CD8-positive, alpha-beta memory T cell (primary cell): Measurements from ENCODE around the gene SEMA6C. TPM values are rescaled to one million over a fixed set of nuclear protein-coding genes. Genes with fewer than 3 reads are reported as not detected.
"Not testable (repeated sequence)": the region's sequence is repeated elsewhere in the genome, so short reads cannot be mapped to it uniquely, and the experiment has no call there.

ENCODE experiments used
- CTCF ChIA-PET: fragments of 350-600 bp; sonication (Branson Sonifier 250); formaldehyde crosslinking; loops from one replicate; lab custom pipeline; 2021; ENCODE audit warnings: antibody characterized with exemption; lab: Charles Lee
- POLR2A ChIA-PET: fragments of 350-600 bp; sonication (Branson Sonifier 250); formaldehyde crosslinking; loops from one replicate; lab custom pipeline; 2021; ENCODE audit warnings: antibody characterized with exemption; lab: Charles Lee
- DNase-seq, 5 donors: peaks; one replicate each; pipeline versions ENCODE4 v3.0.0 to v3.0.0-alpha.2; 2020 to 2022; ENCODE audit warnings: mixed read lengths in 1 of 5
- H3K27ac ChIP-seq: one replicate; pipeline ENCODE4 v1.7.0; 2013; ENCODE audit warnings: low read depth, mild to moderate bottlenecking, low read length, moderate library complexity
- H3K27me3 ChIP-seq: 2 replicates; pipeline ENCODE4 v1.7.0; 2013; ENCODE audit warnings: low read length, mild to moderate bottlenecking; ENCODE audit not compliant: insufficient read depth, poor library complexity, severe bottlenecking
- H3K36me3 ChIP-seq: 2 replicates; pipeline ENCODE4 v1.7.0; 2013; ENCODE audit warnings: mild to moderate bottlenecking, low read length, moderate library complexity; ENCODE audit not compliant: insufficient read depth
- H3K4me1 ChIP-seq: 2 replicates; pipeline ENCODE4 v1.7.0; 2013; ENCODE audit warnings: mild to moderate bottlenecking, low read length, moderate library complexity; ENCODE audit not compliant: insufficient read depth
- H3K4me3 ChIP-seq: 2 replicates; pipeline ENCODE4 v1.7.0; 2013; ENCODE audit warnings: mild to moderate bottlenecking, low read length
- H3K9me3 ChIP-seq: 2 replicates; pipeline ENCODE4 v1.7.0; 2013; ENCODE audit warnings: mild to moderate bottlenecking, low read length
- H3K27ac Mint-ChIP-seq, 8 donors: one replicate each; pipeline ENCODE4 v1.8.0; 2020 to 2021; ENCODE audit warnings: mixed read lengths in 8 of 8, mild to moderate bottlenecking in 6 of 8, inconsistent platforms in 3 of 8, moderate library complexity in 3 of 8
- H3K27me3 Mint-ChIP-seq, 2 donors: one replicate each; pipeline ENCODE4 v1.8.0; 2020 to 2021; ENCODE audit warnings: mixed read lengths in 2 of 2, mild to moderate bottlenecking in 1 of 2, moderate library complexity in 1 of 2
- H3K36me3 Mint-ChIP-seq, 3 donors: one replicate each; pipeline ENCODE4 v1.8.0; 2020 to 2021; ENCODE audit warnings: mixed read lengths in 3 of 3, inconsistent platforms in 1 of 3, mild to moderate bottlenecking in 1 of 3
- H3K4me1 Mint-ChIP-seq, 3 donors: one replicate each; pipeline ENCODE4 v1.8.0; 2020 to 2021; ENCODE audit warnings: mixed read lengths in 3 of 3, inconsistent platforms in 1 of 3, mild to moderate bottlenecking in 1 of 3
- H3K4me3 Mint-ChIP-seq, 7 donors: one replicate each; pipeline ENCODE4 v1.8.0; 2020 to 2021; ENCODE audit warnings: mixed read lengths in 7 of 7, mild to moderate bottlenecking in 6 of 7, moderate library complexity in 4 of 7, inconsistent platforms in 2 of 7
- H3K9me3 Mint-ChIP-seq, 5 donors: one replicate each; pipeline ENCODE4 v1.8.0; 2020 to 2022; ENCODE audit warnings: mixed read lengths in 5 of 5, mild to moderate bottlenecking in 3 of 5, moderate library complexity in 2 of 5, inconsistent platforms in 1 of 5
- polyA plus RNA-seq: library from polyadenylated mRNA; unstranded; fragments of 300-500 nt; fragmentation: Illumina TruSeq; gene quantifications from one replicate; pipeline ENCODE4 v1.2.3, GENCODE V29; 2021
- total RNA-seq, 2 experiments: library from RNA; stranded (reverse); gene quantifications; one replicate each; pipeline ENCODE4 v1.2.3, GENCODE V29; 2021

Gene SEMA6C
- total and polyA plus RNA-seq, 3 experiments from 2014 or later, result 1.5 to 3.1 (median 2.9) TPM

DNA sequence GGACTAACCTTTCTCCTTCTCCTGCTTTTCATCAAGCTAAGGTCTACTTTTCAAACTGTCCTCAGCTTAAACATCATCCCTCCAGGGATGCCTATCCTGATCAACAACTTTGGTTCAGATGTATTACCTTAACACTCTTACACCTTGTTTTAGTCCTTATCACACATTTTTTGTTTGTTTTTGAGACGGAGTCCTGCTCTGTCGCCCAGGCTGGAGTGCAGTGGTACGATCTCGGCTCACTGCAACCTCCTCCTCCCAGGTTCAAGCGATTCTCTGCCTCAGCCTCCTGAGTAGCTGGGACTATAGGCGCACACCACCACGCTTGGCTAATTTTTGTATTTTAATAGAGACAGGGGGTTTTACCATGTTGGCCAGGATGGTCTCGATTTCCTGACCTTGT is 42.2 kb upstream of the SEMA6C start:
- DNase-seq, H3K27me3 Mint-ChIP-seq, H3K9me3 Mint-ChIP-seq, H3K27me3 ChIP-seq, H3K9me3 ChIP-seq, H3K36me3 ChIP-seq, H3K4me3 ChIP-seq: not testable (repeated sequence)
- Mint-ChIP-seq H3K36me3 (peaks cover 0 to 40% (median 9%) of the 10 kb centered on the region in 3 donors), H3K4me3 (peak overlapping the region; percentile 97 to 100 (median 99)), H3K27ac (peak overlapping the region in 5 of 8 donors; percentile 68 to 98 (median 96)), H3K4me1 (peaks cover 28 to 47% (median 44%) of the 10 kb centered on the region in 3 donors)
- ChIA-PET CTCF (interaction anchor here (1.0 kb wide), 1 partner anchor 89 kb away, joined by 3 read pairs; no protein-coding TSS in a partner anchor), POLR2A (interaction anchor here (0.5 kb wide), 1 partner anchor 8 kb away, joined by 11 read pairs; no protein-coding TSS in a partner anchor)
- peaks cover 19% of the 10 kb centered on the region for H3K4me1 ChIP-seq
- peak overlapping the region; percentile 78 for H3K27ac ChIP-seq

DNA sequence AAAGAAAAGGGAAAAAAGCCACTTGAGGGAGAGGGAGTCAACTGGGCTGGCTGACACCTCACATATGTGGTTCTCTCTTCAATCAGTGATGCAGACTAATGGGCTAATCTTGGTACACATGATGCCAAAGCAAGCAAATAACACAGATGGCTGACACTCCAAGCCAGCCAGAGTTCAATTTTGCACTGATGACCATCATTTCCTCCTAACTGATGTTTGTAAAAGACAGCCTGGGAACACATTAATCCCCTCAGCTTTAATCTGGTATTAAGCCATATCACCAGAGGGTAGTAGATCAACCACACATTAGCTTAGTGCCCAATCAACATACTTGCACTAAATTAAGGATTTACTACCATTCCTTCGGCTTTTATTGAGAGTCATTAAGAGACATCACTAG is 40.8 kb upstream of the SEMA6C start:
- Mint-ChIP-seq H3K9me3 (no peaks in the 10 kb centered on the region), H3K4me1 (peaks cover 28 to 51% (median 44%) of the 10 kb centered on the region in 3 donors), H3K36me3 (peaks cover 8 to 52% (median 17%) of the 10 kb centered on the region in 3 donors), H3K27me3 (no peaks in the 10 kb centered on the region), H3K27ac (peak overlapping the region in 1 of 8 donors; percentile 53), H3K4me3 (peak overlapping the region in 1 of 7 donors; percentile 7)
- DNase-seq, result no peak
- H3K4me3 ChIP-seq, result no peak overlapping the region
- ChIA-PET CTCF (no interaction called here), POLR2A (no interaction called here)
- H3K36me3 ChIP-seq, result peaks cover 12% of the 10 kb centered on the region
- H3K27me3 ChIP-seq, result no peaks in the 10 kb centered on the region
- peaks cover 19% of the 10 kb centered on the region for H3K4me1 ChIP-seq
- no peaks in the 10 kb centered on the region for H3K9me3 ChIP-seq
- no peak overlapping the region for H3K27ac ChIP-seq

DNA sequence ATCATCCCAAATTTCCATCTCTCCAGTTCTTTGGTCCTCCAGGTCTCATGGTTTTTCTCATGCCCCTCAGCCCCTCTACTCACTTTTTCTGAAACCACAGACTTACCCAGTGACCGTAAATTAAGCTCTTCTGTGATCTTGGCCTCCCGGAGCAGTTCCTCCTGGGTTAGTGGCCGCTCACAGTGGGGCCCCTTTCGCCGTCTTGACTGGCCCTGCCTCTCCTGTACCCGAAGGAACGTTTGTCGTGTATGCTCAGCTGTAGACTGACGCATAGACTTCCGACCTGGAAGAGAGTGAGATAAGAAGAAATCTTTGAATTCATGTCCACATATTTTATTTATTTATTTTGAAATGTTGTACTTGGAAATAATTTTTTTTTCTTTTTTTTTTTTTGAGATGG is 37.8 kb upstream of the SEMA6C start:
- Mint-ChIP-seq H3K36me3 (peaks cover 14 to 74% (median 34%) of the 10 kb centered on the region in 3 donors), H3K9me3 (no peaks in the 10 kb centered on the region), H3K27ac (peak overlapping the region in 1 of 8 donors; percentile 54), H3K27me3 (no peaks in the 10 kb centered on the region), H3K4me3 (no peak overlapping the region), H3K4me1 (peaks cover 17 to 31% (median 26%) of the 10 kb centered on the region in 3 donors)
- H3K9me3 ChIP-seq, result no peaks in the 10 kb centered on the region
- H3K4me1 ChIP-seq, result peaks cover 11% of the 10 kb centered on the region
- DNase-seq, result no peak
- no peaks in the 10 kb centered on the region for H3K27me3 ChIP-seq
- CTCF ChIA-PET, result interaction anchor here (0.6 kb wide), 1 partner anchor 176 kb away, joined by 3 read pairs; the partner anchor contains the start of gene PRUNE1
- H3K4me3 ChIP-seq, result no peak overlapping the region
- no peak overlapping the region for H3K27ac ChIP-seq
- H3K36me3 ChIP-seq, result peaks cover 16% of the 10 kb centered on the region
- POLR2A ChIA-PET, result no interaction called here

DNA sequence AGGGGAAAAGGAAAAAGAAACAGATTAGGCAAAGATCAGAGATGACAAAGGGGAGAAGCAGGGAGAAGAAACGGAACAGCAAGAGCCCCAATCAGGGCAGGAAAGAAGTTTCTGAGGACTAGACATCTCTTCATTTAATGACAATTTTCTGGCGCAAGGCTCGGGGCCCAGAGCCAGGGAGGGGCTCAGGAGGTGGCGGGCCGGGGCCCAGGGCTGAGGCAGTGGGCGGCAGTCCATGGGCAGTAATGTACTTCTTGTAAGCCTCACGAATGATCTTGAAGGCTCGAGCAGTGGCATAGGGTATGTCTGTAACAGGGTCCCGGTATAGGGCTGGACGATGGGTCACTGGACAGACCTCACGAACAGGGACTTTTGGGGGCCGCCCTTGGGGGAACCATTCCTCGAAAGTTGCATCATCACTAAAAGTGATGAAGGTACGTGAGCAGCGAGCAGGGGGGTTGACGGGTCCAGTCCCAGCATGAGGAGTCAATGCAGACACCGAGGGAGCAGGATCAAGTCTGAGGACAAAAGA is 30.1 kb upstream of the SEMA6C start:
- POLR2A ChIA-PET, result no interaction called here
- Mint-ChIP-seq H3K27me3 (peaks cover 0 to 1% of the 10 kb centered on the region in 2 donors), H3K27ac (no peak overlapping the region), H3K9me3 (no peaks in the 10 kb centered on the region), H3K36me3 (peaks cover 14 to 86% (median 36%) of the 10 kb centered on the region in 3 donors), H3K4me3 (no peak overlapping the region), H3K4me1 (peaks cover 0 to 4% (median 0%) of the 10 kb centered on the region in 3 donors)
- Histone ChIP-seq H3K9me3 (no peaks in the 10 kb centered on the region), H3K36me3 (peaks cover 22% of the 10 kb centered on the region), H3K27me3 (no peaks in the 10 kb centered on the region), H3K4me1 (no peaks in the 10 kb centered on the region), H3K4me3 (no peak overlapping the region), H3K27ac (no peak overlapping the region)
- CTCF ChIA-PET, result interaction anchor here (0.8 to 1.2 kb wide), 2 partner anchors 13 to 74 kb away, joined by 3 read pairs; no protein-coding TSS in a partner anchor
- no peak for DNase-seq

DNA sequence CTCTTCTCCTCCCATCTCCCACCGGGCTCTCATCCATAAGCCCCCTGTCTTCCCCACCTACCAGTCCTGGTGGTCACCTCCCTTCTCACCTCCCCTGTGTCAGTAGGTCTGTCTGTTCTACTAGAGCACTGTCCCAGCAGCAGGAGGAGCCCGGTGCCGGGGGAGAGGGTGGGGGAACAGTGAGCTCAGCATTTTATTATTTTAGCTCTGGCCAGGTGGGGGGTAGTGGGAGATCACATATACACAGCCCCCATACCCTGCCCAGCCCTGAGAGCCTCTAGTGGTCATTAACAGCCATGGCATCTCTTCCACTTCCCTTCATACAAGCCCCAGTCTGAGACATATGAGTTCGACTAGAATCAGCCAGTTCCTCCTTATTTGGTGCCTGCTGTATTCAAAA is 29.4 kb upstream of the SEMA6C start, which contains the start of gene TMOD4:
Gene TMOD4, minus strand, starts transcription at position 119 of the 400 bp plus-strand sequence. CDS start 1,106 bp downstream, outside the sequence.
- peaks cover 0 to 1% of the 10 kb centered on the region in 2 donors for H3K27me3 Mint-ChIP-seq
- no peak within 1 kb of the TSS for H3K4me3 Mint-ChIP-seq
- H3K9me3 Mint-ChIP-seq, result no peaks in the 10 kb centered on the region
- Histone ChIP-seq H3K4me3 (no peak within 1 kb of the TSS), H3K27me3 (no peaks in the 10 kb centered on the region), H3K36me3 (peaks cover 20% of the 10 kb centered on the region), H3K4me1 (no peaks in the 10 kb centered on the region), H3K27ac (no peak within 1 kb of the TSS), H3K9me3 (no peaks in the 10 kb centered on the region)
- CTCF ChIA-PET, result interaction anchor here (0.5 to 1.2 kb wide), 2 partner anchors 13 to 74 kb away, joined by 3 read pairs; no protein-coding TSS in a partner anchor
- POLR2A ChIA-PET, result interaction anchor here (0.6 kb wide), 1 partner anchor 584 kb away, joined by 3 read pairs; no protein-coding TSS in a partner anchor
- peak within 1 kb of the TSS in 4 of 8 donors; percentile 48 to 95 (median 76) for H3K27ac Mint-ChIP-seq
- DNase-seq, result no peak
- peaks cover 13 to 84% (median 29%) of the 10 kb centered on the region in 3 donors for H3K36me3 Mint-ChIP-seq
- H3K4me1 Mint-ChIP-seq, result peaks cover 0 to 4% (median 0%) of the 10 kb centered on the region in 3 donors

DNA sequence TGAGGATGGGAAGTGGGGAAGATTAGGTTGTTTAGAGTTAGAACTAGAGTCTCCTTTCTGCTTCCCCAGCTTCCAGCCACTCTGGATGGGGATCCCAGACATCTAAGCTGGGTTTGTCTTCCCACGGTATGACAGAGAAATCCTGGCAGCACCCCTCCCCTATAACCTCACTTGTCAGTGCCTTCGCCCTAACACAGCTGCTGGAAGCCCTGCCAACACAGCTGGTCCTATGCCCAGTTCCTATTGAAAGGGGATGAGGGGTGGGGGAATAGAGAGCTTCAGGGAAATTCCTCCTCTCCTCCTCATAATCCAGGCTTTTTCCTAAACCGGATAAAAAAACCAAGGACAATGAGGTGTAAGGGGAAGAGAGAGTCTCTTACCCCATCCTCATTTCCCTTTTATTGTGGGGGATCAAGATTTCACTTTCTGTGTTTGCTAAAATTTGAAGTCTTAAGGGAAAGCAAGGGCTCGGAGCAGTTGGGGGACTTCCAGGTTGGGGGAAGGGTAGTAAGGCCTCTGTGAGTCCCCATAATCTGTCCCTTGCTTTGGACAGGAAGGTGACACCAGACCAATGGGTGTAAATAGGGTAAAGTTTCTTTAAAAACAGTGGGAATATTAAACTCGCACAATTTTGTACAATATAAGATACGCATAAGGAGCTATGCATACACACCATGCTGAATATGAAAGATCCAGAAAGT is 28.8 kb upstream of the SEMA6C start:
- Histone ChIP-seq H3K9me3 (no peaks in the 10 kb centered on the region), H3K36me3 (peaks cover 20% of the 10 kb centered on the region), H3K27ac (no peak overlapping the region), H3K27me3 (no peaks in the 10 kb centered on the region), H3K4me3 (no peak overlapping the region), H3K4me1 (no peaks in the 10 kb centered on the region)
- peak overlapping the region in 2 of 8 donors; percentile 82 to 95 for H3K27ac Mint-ChIP-seq
- no peak overlapping the region for H3K4me3 Mint-ChIP-seq
- peaks cover 0 to 4% (median 0%) of the 10 kb centered on the region in 3 donors for H3K4me1 Mint-ChIP-seq
- H3K36me3 Mint-ChIP-seq, result peaks cover 9 to 84% (median 26%) of the 10 kb centered on the region in 3 donors
- H3K27me3 Mint-ChIP-seq, result peaks cover 0 to 1% of the 10 kb centered on the region in 2 donors
- no peak for DNase-seq
- ChIA-PET POLR2A (interaction anchor here (0.6 to 1.4 kb wide), 2 partner anchors 9 to 585 kb away, joined by 3 read pairs; partner anchors contain the start of genes LYSMD1 and SCNM1), CTCF (interaction anchor here (0.5 to 1.5 kb wide), 5 partner anchors 14 to 78 kb away, joined by 3 to 6 read pairs (median 3); partner anchors contain the start of gene VPS72)
- H3K9me3 Mint-ChIP-seq, result no peaks in the 10 kb centered on the region

DNA sequence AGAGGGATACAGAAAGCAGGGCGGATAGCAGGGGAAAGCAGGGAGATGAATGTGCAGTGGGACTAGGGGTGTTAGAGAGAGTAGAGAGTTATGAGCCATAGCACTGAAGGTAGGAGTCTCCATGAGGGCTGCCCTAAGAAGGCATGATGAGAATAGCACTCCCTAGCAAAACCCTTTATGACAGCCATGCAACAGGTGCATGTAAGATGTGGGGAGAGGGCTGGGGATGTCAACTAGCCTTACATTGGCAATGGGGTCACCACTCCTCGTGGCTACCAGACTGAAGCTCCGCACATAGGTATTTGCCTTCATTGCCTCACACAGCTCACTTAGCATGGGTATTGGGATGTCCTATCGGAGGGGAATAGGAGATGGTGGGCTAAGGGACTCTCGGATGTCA is 24.8 kb upstream of the SEMA6C start:
- H3K9me3 Mint-ChIP-seq, result no peaks in the 10 kb centered on the region
- DNase-seq, result no peak
- H3K4me3 Mint-ChIP-seq, result peak overlapping the region in 1 of 7 donors; percentile 54
- Histone ChIP-seq H3K9me3 (no peaks in the 10 kb centered on the region), H3K4me3 (no peak overlapping the region), H3K27ac (no peak overlapping the region), H3K4me1 (peaks cover 11% of the 10 kb centered on the region), H3K27me3 (no peaks in the 10 kb centered on the region), H3K36me3 (peaks cover 19% of the 10 kb centered on the region)
- peak overlapping the region in 5 of 8 donors; percentile 10 to 77 (median 56) for H3K27ac Mint-ChIP-seq
- peaks cover 5 to 78% (median 7%) of the 10 kb centered on the region in 3 donors for H3K36me3 Mint-ChIP-seq
- POLR2A ChIA-PET, result no interaction called here
- CTCF ChIA-PET, result interaction anchor here (1.2 to 1.9 kb wide), 3 partner anchors 15 to 72 kb away, joined by 3 to 6 read pairs (median 4); partner anchors contain the start of gene TNFAIP8L2
- H3K27me3 Mint-ChIP-seq, result peaks cover 0 to 1% of the 10 kb centered on the region in 2 donors
- peaks cover 9 to 22% (median 12%) of the 10 kb centered on the region in 3 donors for H3K4me1 Mint-ChIP-seq
